ENCODE data around the gene SAT1. TPM values are rescaled to one million over a fixed set of nuclear protein-coding genes. Genes with fewer than 3 reads are reported as not detected.
A peak's percentile ranks its signal among the peaks of the same experiment; 100 is the strongest.

SAT1 gene
- total RNA-seq, 1 donor from 2014 or later: 31.4 TPM

DNA sequence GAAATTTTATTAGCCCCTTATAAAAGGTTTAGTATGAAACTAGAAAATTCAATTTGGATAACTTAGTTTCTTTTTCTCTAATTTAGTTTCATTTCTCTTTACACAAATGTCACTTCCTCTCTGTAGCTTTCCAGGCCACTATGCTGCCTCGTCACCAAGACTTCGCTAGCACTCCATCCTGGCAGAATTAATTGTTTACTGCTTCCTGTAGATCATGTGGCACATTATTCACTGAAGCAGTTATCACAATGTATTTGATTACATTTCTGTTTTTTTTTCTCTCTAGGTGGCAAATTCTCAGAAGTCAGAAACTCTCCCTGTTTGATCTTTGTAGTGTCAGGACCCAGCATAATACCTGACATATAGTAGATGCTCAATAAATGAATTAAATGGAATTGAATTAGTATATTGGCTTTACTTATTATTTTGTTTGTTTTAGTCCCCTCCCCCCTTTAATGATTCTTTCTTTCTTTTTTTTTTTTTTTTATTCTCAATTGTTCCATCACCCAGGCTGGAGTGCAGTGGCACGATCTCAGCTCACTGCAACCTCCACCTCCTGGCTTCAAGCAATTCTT is 9.3 kb upstream of the SAT1 start:
- Mint-ChIP-seq H3K4me1 (ENCODE audit: low read depth, unreplicated experiment) (no peaks in the 10 kb centered on the region), H3K27me3 (ENCODE audit: unreplicated experiment) (no peaks in the 10 kb centered on the region), H3K9me3 (ENCODE audit: unreplicated experiment) (no peaks in the 10 kb centered on the region), H3K36me3 (ENCODE audit: unreplicated experiment) (no peaks in the 10 kb centered on the region), H3K27ac (ENCODE audit: unreplicated experiment) (no peak overlapping the region), H3K4me3 (ENCODE audit: unreplicated experiment) (no peak overlapping the region)
- no peak for DNase-seq
- TF ChIP-seq CTCF (IDR thresholded peaks at IDR 0.05; ENCODE audit: partially characterized antibody, unreplicated experiment): no peak

GRCh38 chrX:23776363-23776762 is 6.6 kb upstream of the SAT1 start:
- no peak for TF ChIP-seq CTCF (IDR thresholded peaks at IDR 0.05; ENCODE audit: partially characterized antibody, unreplicated experiment)
- no peaks in the 10 kb centered on the region for H3K36me3 Mint-ChIP-seq (ENCODE audit: unreplicated experiment)
- no peak for DNase-seq
- no peaks in the 10 kb centered on the region for H3K9me3 Mint-ChIP-seq (ENCODE audit: unreplicated experiment)
- no peaks in the 10 kb centered on the region for H3K4me1 Mint-ChIP-seq (ENCODE audit: low read depth, unreplicated experiment)
- no peak overlapping the region for H3K4me3 Mint-ChIP-seq (ENCODE audit: unreplicated experiment)
- no peak overlapping the region for H3K27ac Mint-ChIP-seq (ENCODE audit: unreplicated experiment)
- no peaks in the 10 kb centered on the region for H3K27me3 Mint-ChIP-seq (ENCODE audit: unreplicated experiment)

DNA sequence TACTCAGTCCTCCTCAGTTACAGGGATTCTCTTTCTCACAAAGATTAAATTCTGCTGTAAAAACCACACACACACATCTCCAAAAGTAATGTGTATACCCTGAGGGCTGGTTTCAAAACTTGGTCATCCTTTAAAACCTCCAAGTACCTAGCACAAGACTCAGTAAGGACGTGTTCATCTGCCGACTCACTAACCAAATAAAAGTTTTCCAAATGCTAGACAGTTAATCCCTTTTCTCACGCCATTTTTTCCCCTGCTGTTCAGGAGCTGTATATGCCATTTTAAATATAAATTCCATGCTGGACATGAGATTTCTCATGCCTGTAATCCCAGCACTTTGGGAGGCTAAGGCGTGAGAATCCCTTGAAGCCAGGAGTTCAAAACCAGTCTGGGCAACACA is 3.9 kb upstream of the SAT1 start:
- no peak overlapping the region for H3K4me3 Mint-ChIP-seq (ENCODE audit: unreplicated experiment)
- TF ChIP-seq CTCF (IDR thresholded peaks at IDR 0.05; ENCODE audit: partially characterized antibody, unreplicated experiment): no peak

DNA sequence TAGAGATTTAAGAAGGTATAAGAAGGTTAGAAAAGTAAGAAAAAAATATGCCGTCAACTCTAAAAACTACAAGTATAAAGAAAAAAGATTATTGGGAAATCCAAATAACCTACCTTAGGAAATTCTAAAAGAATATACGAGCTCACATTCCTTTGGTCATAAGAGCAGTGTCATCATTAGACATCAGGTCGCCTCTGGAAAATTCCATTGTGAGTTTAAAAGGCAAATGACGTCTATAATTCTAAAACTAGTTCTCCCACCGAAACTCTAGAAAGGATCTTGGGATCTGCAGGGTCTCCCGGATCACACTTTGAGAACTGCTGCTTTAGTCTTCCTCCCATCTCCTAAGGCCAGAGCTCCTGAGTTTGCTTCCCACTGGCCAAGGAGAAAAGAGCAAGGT is 518 bp upstream of the SAT1 start:
- Mint-ChIP-seq H3K4me3 (ENCODE audit: unreplicated experiment) (peak overlapping the region; percentile 90), H3K36me3 (ENCODE audit: unreplicated experiment) (no peaks in the 10 kb centered on the region), H3K27ac (ENCODE audit: unreplicated experiment) (no peak overlapping the region), H3K9me3 (ENCODE audit: unreplicated experiment) (no peaks in the 10 kb centered on the region), H3K4me1 (ENCODE audit: low read depth, unreplicated experiment) (peaks cover 2% of the 10 kb centered on the region), H3K27me3 (ENCODE audit: unreplicated experiment) (no peaks in the 10 kb centered on the region)
- TF ChIP-seq CTCF (IDR thresholded peaks at IDR 0.05; ENCODE audit: partially characterized antibody, unreplicated experiment): no peak
- no peak for DNase-seq

More for the DNA sequence above, 3.9 kb upstream of the SAT1 start:
- DNase-seq: no peak
- Mint-ChIP-seq H3K4me1 (ENCODE audit: low read depth, unreplicated experiment) (peaks cover 2% of the 10 kb centered on the region), H3K27me3 (ENCODE audit: unreplicated experiment) (no peaks in the 10 kb centered on the region), H3K36me3 (ENCODE audit: unreplicated experiment) (no peaks in the 10 kb centered on the region), H3K27ac (ENCODE audit: unreplicated experiment) (no peak overlapping the region), H3K9me3 (ENCODE audit: unreplicated experiment) (no peaks in the 10 kb centered on the region)

GRCh38 chrX:23783589-23784469 is 856 bp downstream of the SAT1 start:
- Mint-ChIP-seq H3K4me3 (ENCODE audit: unreplicated experiment) (peak overlapping the region; percentile 90), H3K27ac (ENCODE audit: unreplicated experiment) (peak overlapping the region; percentile 64), H3K4me1 (ENCODE audit: low read depth, unreplicated experiment) (peaks cover 2% of the 10 kb centered on the region), H3K9me3 (ENCODE audit: unreplicated experiment) (no peaks in the 10 kb centered on the region), H3K36me3 (ENCODE audit: unreplicated experiment) (no peaks in the 10 kb centered on the region), H3K27me3 (ENCODE audit: unreplicated experiment) (no peaks in the 10 kb centered on the region)
- no peak for TF ChIP-seq CTCF (IDR thresholded peaks at IDR 0.05; ENCODE audit: partially characterized antibody, unreplicated experiment)
- DNase-seq: no peak
